Erythroblast (primary cell): ENCODE results near the gene WWC1.

Source experiments
- GATA1 ChIP-seq: IDR thresholded peaks from 2 replicates; pipeline ENCODE4 v1.6.1; 2011; ENCODE audit warnings: low read depth, mild to moderate bottlenecking, control low read depth, low read length, moderate library complexity
- POLR2A ChIP-seq: IDR thresholded peaks from 2 replicates; pipeline ENCODE4 v1.6.1; 2011; ENCODE audit warnings: mild to moderate bottlenecking, low read length

- no peak for TF ChIP-seq POLR2A
- no peak for TF ChIP-seq GATA1
Measured at GRCh38 chr5:168446983-168447619, 155.7 kb downstream of the WWC1 start.
